GM18499 (cell line): ENCODE measurements around the gene ASZ1.
"Not testable (repeated sequence)": the region's sequence is repeated elsewhere in the genome, so short reads cannot be mapped to it uniquely, and the experiment has no call there.

Experiments used
- ATAC-seq: cut with Tn5 transposase; IDR thresholded peaks from one replicate; pipeline ENCODE4 v1.9.1; 2021; ENCODE audit warnings: moderate number of reproducible peaks; ENCODE audit not compliant: insufficient read depth, unreplicated experiment

ASZ1 gene

GRCh38 chr7:117427258-117427701, at the start of gene ASZ1:
Gene ASZ1 (minus strand): TSS chr7:117427493. CDS start chr7:117427460, 33 bp downstream.
- ATAC-seq = no peak

- no peak for ATAC-seq
Measured at GRCh38 chr7:117476557-117477215, 49.4 kb upstream of the ASZ1 start.

- no peak for ATAC-seq
Measured at GRCh38 chr7:117472335-117472734, 45.0 kb upstream of the ASZ1 start.

DNA sequence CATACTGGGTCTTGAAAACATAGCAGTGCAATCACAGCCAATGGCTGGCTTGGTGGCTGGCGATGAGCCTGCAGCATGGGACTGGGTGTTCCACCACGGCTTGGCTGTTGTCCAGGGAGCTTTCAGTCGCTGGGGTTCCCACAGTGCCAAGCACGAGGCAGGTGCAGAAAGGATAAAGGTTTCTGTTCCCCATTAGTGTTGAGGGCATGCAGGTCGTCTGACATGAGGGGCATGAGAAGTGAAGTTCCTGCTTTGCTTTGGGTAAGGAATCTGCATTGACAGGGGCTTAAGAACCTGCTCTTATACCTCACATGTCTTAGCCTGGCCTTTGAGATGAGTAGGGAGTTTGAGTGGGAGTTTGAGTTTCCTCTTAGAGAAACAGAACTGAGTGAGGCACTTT, 43.5 kb upstream of the ASZ1 start:
- ATAC-seq = no peak

GRCh38 chr7:117468174-117468573, 40.9 kb upstream of the ASZ1 start:
- no peak for ATAC-seq

GRCh38 chr7:117460815-117461214, 33.5 kb upstream of the ASZ1 start:
- ATAC-seq = not testable (repeated sequence)

DNA sequence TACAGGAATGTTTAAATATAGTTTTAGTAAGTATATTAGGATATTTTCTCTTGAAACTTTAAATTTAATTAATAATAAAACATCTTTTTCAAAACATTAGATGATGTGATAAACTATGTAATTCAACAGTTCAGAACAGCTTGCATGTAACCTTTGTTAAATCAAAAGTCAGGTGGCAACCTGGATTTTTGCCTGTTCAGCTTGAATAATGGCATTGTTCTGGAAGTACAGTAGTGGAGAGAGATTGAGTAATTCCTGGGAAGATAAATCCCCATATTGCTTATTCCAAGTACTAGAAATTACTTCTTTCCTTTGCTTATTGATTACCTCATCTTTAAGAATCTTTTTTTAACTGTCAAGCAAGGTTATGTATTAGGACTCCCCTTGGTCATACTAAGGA, 32.4 kb upstream of the ASZ1 start:
- ATAC-seq = no peak

DNA sequence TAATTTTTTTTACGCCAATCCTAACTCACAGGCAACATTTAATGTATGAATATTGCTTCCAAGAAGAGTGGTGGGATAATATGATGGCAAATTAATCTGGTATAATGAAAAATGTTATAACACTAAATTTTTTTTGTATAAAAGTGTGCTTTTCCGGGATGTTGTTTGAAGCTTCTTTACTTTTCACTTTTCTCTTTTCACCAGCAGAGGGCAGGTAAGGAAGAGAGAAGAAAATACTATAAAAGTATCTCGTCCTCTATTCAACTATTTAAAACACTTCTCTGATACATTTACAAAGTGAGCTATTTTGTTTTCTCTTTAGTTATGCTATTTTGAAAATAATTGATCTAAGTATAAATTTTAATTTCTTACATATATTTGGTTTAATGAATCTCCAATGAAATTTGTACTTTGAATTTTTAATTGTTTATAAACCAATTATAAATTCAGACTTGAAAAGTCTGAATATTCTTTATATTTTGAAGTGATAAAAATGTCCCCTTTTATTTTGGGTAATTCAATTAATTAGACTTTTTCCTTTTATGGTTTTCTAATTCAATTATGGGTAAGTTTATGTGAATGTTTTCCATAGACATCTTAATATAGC, 31.8 kb upstream of the ASZ1 start:
- no peak for ATAC-seq

DNA sequence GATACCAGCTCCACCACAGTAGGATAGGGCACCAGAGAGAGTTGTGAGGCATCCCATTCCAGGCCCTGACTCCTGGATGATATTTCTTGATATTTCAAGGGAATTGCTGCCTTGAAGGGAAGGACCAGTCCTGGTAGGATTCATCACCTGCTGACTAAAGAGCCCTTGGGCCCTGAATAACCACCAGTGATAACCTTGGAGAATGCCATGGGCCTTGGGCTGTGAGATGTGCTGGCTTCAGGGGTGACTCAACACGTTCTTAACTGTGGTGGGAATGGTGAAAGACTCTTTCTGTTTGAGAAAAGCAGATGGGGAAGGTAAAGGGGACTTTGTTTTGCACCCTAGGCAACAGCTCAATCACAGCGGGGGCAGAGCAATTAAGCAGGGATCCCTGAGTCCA, 21.4 kb upstream of the ASZ1 start:
- ATAC-seq = no peak

- ATAC-seq = no peak
Measured at GRCh38 chr7:117446220-117446815, 19.0 kb upstream of the ASZ1 start.

GRCh38 chr7:117445206-117445605, 17.9 kb upstream of the ASZ1 start:
- no peak for ATAC-seq

DNA sequence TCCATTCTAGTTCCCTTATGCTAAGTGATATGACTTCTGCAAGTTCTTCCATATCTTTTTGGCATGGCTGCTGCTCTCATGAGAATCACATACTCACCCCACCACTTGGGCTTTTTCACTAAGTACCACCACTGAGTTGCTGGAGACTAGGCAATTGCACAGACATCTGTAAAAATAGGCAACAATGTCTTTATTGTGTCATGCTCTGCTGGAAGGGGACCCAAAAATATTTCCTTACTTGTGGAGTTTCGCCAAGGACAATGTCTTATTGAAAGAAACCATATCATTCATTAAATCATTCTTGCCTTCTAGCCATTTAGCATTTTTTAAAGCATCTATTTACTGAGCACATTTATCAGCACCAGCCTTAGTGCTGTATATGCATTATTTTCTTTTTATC, 17.4 kb upstream of the ASZ1 start:
- no peak for ATAC-seq

GRCh38 chr7:117435475-117436043, 8.3 kb upstream of the ASZ1 start:
- ATAC-seq = peak; percentile 96

DNA sequence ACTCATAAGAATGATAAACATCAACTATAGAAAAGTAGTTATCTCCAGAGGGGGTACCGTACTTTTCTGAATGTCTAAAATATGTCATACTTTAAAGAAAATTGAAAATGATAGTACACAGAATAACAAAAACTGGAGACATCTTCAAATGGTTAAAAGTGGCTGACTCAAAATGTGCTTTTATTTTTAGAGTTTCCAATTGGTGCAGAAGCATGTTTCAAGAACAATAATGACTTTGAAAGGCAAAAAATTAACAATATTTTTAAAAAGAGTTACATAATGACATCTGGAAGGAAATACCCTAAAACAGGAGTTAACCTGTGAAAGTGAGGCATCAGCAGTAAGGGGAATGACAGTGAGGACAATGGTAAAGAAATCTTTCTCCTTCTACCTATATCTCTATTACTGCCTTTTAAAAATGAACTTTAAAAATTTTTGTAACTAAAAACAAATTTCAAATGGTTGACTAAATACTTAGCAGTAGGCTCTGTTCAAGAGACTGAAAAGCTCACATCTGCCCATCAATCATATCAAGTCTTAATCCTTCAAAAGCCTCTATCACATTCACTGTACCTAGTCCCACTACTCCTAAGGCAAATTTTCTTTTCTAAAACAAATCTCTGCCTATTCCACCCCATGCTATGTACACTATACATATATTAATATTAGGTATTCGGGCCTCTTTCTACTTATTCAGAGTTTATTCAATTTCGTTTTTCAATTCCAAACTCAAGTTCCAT, 3.0 kb downstream of the ASZ1 start:
- ATAC-seq = peak; percentile 81

DNA sequence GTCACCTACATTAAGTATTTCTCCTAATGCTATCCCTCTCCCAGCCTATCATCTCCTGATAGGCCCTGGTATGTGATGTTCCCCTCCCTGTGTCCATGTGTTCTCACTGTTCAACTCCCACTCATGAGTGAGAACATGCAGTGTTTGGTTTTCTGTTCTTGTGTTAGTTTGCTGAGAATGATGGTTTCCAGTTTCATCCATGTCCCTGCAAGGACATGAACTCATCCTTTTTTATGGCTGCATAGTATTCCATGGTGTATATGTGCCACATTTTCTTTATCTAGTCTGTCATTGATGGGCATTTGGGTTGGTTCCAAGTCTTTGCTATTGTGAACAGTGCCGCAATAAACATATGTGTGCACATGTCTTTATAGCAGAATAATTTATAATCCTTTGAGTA, 12.7 kb downstream of the ASZ1 start:
- not testable (repeated sequence) for ATAC-seq

GRCh38 chr7:117412946-117413559, 14.2 kb downstream of the ASZ1 start:
- ATAC-seq = no peak

GRCh38 chr7:117412390-117412789, 14.9 kb downstream of the ASZ1 start:
- ATAC-seq = no peak

DNA sequence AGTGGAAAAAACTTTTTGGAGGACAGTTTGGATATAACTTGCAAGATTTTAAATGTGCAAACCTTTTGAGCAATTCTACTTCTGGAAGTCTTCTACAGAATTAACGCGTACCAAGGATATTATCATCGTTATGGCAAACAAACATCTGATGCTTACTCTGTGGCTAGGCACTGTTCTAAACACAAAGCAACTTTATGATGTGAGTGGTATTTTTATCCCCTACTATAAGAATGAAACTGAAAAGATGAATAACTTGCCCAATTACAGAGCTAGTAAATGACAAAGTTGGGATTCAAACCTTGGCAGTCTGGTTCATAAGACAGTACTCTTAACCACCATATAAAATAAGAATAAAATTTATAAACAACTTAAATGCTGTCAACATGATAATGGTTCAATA, 15.8 kb downstream of the ASZ1 start:
- no peak for ATAC-seq

DNA sequence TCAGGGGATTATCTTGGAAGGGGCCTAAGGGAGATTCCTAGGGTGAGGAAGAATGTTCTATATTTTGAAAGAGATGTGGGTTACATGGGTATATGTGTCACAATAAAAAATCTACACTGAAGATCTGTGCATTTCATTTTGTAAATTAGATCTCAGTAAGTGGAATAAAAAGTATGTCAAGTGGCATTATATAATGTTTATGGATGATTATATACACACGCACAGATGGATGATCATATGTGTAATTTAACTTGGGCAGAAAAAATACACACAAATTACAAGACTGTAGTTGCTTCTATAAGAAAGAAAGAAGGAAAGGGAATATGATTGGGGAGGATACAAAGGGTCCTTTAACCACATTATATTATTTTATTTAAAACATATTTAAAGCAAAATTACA, 18.5 kb downstream of the ASZ1 start:
- ATAC-seq = no peak

- no peak for ATAC-seq
Measured at GRCh38 chr7:117405519-117405918, 21.8 kb downstream of the ASZ1 start.
